GM18508 (cell line): Measurements from ENCODE around the gene OPN4.

Source experiments
- ATAC-seq: cut with Tn5 transposase; IDR thresholded peaks from one replicate; pipeline ENCODE4 v1.9.1; 2021; ENCODE audit warnings: moderate number of reproducible peaks; ENCODE audit not compliant: insufficient read depth, unreplicated experiment

OPN4 gene

DNA sequence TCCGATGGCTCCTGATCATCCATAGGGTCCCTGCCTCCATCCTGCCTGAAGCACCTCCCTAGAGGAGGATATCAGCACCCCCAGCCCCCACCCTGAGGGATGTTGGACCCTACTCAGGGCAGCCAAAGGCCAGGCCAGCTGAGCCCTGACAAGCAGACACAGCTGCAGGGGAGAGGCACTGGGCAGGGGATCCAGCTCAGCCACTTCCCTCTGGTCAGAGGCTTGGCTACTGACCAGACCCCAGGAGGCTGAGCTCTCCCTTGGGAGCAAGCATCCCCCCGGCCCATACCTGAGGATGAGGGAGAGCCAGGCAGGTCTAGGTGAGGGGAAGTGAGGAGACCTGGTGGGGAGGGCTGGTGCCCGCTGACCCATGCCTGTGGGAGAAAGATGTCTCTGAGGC, 20.6 kb downstream of the OPN4 start:
- no peak for ATAC-seq

DNA sequence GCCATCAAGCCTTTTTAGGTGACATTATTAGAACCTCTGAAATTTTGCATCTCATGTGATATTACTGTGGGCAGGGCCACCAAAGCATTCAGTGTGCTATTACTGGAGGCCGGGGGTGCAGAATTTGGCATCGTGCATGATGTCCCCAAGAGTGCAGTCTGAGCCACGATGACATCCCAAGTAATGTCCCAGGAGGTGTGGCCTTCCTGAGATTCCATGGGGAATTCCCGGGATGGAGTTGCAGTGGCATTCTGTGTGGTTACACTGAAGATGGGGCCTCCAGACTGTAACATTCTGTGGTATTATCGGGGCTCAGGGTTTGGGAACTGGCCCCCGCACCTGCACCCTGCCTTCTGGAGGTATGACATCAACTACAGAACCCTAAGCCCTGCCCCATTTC, 23.0 kb downstream of the OPN4 start:
- no peak for ATAC-seq

DNA sequence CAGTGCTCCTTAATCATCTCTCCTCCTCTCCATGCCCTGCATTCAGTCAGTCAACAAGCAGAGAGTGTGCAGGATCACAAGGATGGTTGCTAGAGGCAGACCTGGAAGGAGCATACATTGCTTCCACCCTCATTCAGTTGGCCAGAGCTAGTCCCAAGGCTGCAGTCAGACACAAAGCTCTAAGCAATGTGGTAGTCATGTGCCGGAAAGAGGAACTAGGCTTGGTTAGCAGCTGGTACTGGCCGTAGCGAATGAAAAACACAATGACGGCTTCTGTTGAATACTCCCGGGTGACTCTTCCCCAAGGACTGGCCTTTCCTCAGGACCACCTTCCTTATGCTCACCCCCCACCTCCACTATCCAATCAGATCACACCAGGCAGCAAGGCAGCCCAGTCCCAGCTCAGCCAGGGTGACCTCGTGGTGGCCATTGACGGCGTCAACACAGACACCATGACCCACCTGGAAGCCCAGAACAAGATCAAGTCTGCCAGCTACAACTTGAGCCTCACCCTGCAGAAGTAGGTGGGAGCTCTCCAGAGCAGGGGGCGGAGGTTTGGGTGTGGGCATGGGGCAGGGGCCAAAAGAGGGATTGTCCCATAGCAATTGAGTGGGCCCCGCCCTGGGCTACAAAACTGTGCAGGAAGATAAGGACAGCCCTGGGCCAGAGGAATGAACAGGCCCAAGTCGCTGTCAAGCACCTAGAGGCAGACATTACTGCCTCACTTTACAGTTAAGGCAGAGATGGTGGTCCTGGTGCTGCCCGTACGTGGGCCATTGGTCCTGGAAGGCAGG, 24.8 kb downstream of the OPN4 start:
- ATAC-seq: no peak

DNA sequence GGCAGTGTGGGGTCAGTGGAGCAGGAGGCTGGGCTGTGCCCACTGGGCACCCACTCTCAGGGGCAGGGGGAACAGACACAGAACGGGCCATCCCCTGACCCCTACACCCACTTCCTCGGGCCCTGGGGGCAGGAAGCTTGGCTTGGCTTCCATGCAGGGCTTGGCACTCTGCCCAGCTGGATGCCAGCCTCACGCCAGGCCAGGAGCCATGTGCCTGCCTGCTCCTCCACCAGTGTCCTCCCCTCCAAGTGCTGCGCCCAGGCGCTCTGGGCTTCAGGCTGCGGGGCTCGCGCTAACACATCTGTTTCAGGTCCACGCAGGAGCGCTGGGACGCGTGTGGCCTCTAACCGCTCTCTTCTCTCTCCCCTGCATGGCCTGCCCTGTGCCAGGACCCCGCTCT, 26.7 kb downstream of the OPN4 start:
- no peak for ATAC-seq

DNA sequence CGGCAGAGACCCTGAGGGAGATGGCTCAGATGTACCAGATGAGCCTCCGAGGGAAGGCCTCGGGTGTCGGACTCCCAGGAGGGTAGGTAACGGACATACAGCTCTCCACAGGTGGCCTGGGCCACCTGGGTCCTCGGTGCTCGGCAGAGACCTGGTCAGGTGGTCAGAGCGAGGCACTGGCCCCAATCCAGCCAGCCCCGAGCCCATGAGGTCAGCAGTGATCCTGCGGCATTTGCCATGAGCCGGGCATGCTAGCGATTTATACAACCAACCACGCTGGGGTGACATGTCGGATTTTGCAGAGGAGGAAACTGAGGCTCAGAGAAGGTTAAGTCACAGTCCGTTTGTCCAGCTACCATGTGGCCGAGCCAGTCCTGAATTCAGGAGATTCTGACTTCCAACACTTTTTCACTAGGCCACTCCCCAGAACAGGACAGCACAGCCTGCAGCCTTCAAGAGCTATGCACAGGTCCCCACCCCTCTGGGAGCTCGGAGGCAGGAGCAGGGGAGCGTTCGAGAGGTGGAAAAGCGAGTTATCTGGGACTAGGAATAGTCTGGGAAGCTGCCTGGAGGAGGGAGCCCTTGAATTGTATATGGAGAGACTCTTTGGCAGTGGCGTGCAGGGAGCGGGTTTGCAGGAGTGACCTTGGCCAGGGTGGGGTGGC, 27.5 kb downstream of the OPN4 start:
- no peak for ATAC-seq

DNA sequence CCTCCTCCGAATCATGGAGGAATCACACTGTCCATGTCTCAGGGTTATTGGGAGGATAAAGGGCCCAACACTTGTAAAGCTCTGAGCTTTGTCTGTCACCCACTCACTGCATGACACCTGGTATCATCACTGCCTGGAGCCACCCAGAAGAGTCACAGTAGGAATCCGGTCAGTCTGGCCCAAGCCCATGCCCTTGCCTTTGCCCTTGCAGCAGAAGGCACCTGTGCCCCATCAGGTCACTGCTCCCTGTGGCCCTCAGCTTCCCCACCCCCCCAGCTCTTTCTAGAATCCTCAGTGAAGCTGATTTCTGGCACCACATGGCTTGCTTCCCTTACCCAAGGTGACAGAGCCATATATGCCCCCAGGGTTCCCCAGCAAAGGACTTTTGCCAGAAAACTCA, 28.3 kb downstream of the OPN4 start:
- ATAC-seq: no peak

DNA sequence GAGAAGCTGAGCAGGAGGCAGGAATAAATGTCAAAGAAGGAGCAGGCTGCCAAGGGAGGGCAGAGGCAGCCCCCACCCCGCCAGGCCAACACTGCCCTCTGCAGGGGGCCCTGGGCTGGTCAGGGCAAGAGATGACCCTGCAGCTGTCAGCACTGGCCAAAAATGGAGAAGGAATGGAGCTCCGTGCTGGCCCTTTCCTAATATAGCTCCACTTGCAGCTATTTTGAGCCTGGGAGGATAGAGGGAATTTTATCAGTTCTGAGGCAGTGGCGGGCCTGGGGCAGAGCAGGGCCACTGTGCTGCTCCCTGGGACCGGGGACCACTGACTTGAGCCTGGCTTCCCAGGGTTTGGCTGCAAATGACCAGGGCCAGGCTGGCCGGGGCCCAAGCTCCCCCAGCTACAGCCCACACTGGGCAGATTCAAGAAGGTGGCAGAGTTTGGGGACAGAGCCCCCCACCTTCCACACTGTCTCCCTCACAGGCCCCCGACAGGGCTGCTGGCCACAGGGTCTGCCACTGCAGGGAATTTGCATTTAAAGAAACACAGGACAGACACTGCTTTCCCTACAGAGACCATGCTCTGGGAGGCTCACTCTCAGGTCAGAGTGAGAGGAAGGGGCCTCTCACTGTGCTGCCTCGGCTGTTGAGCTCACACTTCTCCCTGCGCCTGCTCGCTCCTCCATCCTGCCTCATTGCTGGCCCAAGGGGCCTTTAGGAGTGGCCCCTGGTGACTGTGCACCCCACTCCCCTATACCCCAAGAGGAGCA, 30.2 kb downstream of the OPN4 start:
- ATAC-seq: no peak

DNA sequence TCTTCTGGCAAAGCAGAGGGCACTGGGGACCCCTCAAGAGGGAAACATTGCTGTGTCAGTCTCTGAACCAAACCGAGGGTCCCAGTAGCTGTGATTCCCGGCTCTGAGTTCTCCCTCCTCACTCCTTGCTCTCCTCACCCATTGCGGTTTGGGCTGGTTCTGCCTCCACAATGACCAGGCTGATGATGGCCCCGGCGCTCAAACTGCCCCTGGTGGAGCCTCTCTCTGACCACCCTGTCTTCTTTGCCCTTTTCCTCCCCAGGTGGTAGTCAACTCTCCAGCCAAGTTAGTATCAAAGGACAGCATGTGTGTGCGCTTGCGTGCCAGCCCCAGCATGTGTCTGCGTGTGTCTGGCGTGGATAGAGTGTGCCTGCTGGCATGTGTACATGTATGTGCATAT, 31.1 kb downstream of the OPN4 start:
- no peak for ATAC-seq

DNA sequence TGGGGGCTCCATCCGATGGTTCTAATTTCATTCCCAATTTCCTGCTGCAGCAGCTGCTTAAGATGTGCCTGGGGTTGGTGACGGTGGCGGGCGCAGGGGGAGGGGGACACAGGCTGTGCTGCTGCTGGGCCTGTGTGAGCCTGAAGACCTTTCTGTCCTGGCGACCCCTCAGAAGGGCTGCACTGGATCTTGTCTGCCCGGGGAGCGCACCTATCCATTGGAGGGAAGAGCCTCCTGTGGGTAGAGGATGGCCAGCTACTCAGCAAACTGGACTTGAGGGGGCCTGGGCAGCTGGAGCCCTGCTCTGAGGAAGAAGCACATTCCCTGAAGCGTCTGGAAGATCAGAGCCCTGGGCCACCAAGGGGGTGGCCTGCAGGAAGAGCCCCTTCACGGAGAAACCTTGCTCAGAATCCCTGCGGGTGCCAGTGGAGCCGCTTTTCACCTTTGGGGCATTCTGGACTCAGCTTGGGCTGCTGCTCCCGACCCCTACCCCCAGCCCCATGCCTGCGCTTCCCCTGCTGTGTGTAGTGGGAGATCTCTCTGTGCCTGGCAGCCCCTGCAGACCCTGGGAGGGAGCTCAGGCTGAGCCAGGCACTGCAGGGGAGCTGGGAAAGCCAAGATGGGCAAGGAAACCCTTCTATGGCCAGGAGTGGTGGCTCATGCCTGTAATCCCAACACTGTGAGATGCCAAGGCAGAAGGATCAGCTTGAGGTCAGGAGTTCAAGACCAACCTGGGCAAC, 31.7 kb downstream of the OPN4 start:
- ATAC-seq: no peak

DNA sequence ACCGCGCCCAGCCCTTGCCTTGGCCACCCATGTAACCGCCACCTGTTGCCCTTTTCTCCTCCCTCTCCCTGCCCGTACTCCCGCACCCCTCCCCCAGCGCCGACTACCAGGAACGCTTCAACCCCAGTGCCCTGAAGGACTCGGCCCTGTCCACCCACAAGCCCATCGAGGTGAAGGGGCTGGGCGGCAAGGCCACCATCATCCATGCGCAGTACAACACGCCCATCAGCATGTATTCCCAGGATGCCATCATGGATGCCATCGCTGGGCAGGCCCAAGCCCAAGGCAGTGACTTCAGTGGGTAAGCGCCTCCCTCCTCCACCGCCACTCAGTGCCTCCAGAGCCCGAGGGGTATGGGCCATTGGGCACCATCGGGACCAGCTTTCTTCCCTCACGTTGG, 32.6 kb downstream of the OPN4 start:
- no peak for ATAC-seq

DNA sequence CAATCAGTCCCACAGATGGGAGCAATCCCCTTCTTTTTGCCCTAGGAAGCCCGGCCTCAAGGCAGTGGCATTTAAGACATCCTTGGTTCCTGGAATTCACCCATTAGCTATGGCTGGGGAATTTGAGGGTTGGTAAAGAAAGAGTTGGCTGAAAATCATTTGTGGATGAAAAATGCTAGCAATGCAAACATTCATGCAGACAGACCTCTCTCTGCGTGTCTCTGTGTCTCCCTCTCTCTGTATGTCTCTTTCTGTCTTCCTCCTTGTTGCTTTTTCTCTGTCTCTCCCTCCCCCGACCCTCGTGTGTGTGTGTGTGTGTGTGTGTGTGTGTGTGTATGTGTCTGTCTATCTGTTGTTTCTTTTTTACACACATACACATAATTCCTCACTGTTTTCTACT, 33.4 kb downstream of the OPN4 start:
- ATAC-seq: no peak

DNA sequence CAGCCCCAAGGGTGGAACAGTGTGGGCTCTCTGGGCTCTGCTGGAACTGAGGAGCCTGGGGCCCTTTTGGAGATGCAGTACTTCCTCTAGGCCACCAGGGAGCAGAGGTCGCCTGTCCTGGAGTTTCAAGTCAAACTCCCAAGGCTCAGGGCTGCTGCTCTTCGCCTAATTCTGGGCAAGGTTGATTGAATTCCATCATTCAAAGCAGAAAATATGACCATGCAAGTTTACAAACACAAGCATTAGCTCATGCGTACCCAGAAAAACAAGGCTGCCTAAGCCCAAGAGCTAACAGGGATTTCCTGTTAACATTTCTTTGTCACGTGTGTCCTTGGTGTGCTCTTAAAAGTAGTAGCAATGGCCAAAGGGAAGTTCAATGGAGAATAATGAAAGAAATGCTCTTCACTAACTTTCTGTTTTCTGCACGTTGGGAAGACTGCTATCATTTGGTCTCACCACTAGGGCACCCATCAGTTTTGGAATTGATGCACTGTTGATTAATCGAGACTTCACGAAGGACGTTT, 34.1 kb downstream of the OPN4 start:
- no peak for ATAC-seq

DNA sequence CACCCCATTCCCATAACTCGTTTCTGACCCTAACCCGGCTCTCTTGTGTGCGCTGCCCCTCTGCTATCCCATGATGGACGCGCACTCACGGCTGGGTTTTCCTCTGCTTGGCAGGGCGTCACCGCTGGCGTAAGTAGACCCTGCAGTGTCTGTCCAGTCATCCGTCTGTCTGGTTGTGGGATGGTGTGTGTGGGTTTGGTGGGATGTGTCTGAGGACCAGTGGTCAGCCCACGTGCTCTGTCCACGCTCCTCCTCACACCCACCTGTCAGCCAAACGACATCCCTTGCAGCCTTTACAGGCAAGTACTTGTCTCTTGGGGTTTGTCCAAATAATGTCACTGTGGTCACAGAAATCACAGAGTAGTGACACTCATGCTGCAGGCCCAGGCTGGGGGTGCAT, 34.8 kb downstream of the OPN4 start:
- ATAC-seq: no peak

DNA sequence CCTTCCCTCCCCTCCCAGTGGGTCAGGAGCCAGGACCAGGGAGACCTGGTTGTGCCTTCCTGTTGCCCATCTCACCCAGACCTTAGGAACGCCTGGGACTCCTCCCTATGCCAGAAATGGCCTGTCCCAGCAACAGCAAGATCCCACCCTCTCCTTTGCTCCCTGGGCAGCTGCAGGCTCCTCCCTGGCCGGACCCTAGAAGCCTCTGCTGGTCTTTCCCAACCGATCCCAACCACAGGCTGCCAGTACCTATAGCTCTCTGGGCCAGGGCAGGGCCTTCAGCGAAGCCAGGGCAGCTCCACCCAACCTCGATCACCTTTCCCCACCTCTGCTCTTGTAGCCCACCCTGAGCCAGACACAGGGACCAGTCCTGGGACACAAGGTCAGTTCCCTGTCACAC, 35.9 kb downstream of the OPN4 start:
- ATAC-seq: no peak

DNA sequence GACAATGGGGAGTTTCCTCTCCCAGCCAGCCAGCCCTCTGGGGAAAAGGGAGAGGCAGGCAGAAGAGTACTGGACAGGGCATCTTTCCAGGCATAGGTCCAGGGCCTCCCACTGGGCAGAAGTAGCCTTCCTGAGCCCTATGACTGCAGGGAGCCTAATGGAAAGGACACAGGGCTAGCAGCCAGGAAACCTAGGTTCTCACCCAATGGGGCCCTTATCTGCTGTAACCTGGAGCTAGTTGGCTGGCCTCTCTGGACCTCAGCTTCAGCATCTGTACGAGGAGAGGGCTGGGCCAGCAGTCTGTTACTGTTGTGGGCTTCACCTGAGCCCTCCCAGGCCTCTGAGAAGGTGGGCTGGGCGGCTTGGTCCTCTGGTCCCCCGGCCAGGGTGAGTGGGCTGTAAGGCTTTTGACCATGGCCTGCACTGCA, 36.3 kb downstream of the OPN4 start:
- ATAC-seq: no peak

DNA sequence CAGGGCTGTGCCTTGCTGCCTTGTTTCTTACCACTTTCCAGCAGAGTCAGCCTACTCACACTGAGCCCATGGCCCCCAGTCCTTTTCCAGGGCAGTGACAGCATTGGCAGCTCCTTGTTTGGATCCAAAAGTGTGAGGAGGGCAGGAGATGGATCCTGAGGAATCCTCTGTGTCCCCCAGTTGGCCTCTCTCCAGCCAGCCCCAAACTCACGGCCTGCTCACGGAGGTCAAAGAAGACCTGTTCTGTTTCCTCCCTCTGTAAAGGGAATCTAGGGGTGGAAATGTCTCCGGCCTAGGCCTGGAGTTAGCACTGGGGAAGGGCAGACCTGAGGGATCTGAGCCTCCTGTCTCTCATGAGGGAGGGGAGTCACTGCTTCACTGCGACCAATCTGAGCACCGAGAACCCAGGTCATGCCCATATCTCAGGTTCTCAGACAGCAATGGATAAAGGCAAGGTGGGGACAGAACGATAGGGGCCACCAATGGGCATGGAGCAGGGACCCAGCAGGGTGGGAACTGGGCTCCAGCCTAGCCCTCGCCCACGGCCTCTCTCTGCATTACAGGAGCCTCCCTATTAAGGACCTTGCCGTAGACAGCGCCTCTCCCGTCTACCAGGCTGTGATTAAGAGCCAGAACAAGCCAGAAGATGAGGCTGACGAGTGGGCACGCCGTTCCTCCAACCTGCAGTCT, 37.1 kb downstream of the OPN4 start:
- no peak for ATAC-seq

DNA sequence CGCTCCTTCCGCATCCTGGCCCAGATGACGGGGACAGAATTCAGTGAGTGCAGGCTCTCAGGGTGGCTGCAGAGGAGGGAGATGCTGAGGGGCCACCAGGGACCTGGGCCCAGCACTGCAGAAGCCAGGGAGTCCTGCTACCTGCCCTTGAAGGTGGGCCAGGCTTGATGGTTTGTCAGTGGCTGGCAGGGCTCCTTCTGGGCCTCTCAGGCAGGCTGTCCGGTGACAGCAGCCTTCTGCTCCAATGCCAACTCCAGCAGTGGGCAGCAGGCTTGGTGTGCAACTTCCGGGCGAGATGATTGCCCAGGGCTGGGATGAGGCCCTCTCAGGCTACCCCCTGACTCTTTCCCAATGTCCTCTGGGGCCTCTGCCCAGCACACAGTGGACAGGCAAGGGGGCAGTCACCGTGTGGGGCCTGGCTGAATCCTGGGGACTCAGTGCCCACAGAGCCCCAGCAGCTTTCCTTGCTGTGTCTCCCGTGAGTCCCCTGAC, 37.7 kb downstream of the OPN4 start:
- no peak for ATAC-seq

DNA sequence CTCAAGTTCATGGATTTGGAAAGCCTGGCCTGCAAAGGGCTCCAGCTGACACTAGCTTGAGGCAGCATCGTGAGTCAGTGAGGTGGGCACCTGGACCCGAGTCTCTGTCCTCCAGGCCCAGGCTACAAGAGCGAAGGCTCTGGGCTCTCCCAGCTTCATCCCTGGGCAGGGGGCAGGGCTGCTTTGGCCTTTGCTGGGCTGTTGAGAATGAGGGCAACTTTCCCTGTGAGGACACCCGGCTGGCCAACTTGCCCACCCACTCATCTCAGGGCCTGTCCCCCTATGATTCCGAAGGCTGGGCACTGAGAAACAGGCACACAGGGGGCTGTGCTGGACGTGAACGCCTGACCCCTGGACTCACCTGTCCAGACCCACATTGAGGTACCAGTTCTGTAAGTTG, 38.3 kb downstream of the OPN4 start:
- ATAC-seq: no peak

DNA sequence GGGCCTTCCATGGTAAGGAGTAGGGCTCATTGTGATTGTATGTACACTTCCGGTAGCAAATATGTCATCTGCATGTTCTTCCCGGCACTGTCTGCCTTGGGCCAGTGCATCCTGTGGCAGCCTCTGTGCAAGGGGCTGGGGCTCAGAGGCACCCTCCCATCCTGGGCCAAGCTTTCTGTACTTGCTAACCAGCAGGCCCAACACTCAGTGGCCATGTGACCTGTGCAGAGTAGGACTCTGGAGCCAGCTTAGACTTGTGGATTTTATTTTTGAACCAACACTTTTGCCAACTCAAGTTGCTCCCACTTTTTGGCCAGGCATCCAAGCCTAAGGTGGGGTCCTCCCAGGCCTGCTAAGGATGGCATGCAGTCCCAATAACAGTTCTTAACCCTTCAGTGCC, 38.9 kb downstream of the OPN4 start:
- ATAC-seq: no peak
